DOHH2 (cell line): ENCODE results near the gene PDGFB.

Source experiments
- EZH2phosphoT487 ChIP-seq: fragments of 200-600 bp; sonication (generic); IDR thresholded peaks from 2 replicates; pipeline ENCODE4 v1.6.1; 2017; ENCODE audit warnings: borderline replicate concordance, mild to moderate bottlenecking, antibody characterized with exemption, low read length, moderate library complexity, mixed read lengths
- TF ChIP-seq, protein P1 (sequence below): fragments of 200-600 bp; sonication (generic); IDR thresholded peaks from one replicate; pipeline ENCODE4 v1.5.1; 2014; ENCODE audit warnings: antibody characterized with exemption, mild to moderate bottlenecking, low read depth, low read length; ENCODE audit not compliant: poor library complexity, severe bottlenecking

DNA sequence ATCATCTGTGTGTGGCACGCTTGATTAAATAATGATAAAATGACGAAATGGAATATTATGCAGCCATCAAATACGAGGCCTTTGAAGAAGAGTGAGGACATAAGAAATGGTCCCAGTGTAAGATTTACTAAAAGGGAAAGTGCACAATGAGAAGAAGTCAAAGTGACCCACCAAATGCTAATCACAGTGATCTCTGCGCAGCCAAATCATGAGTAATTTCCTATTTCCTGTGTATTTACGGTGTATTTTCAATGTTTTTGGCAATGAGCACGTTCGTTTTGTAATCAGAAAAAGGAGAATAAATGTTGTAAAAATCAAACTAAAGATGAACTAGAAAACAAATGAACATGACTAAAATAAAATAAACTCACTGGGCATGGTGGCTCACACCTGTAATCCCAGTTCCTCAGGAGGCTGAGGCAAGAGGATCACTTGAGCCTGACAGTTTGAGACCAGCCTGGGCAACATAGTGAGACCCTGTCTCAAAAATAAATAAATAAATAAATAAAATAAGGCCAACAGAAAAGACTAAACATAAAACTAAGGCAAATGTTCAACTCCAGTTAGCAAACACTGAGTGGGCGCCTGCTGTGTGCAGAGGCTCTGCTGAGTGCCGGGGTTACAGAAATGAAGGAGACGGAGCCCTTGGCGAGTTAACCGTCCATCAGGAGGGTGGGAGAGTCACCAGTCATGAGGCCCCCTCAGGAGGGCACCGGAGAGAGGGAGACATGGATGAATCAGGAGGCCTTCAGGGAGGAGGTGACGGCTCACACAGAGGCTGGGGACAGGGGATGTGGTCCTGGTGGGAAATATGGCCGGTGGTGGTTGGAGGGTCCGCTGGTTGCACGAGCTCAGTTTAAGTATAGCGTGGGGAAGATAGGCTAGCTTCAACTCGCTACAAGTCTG, 66.3 kb downstream of the PDGFB start:
- TF ChIP-seq, protein P1, sequence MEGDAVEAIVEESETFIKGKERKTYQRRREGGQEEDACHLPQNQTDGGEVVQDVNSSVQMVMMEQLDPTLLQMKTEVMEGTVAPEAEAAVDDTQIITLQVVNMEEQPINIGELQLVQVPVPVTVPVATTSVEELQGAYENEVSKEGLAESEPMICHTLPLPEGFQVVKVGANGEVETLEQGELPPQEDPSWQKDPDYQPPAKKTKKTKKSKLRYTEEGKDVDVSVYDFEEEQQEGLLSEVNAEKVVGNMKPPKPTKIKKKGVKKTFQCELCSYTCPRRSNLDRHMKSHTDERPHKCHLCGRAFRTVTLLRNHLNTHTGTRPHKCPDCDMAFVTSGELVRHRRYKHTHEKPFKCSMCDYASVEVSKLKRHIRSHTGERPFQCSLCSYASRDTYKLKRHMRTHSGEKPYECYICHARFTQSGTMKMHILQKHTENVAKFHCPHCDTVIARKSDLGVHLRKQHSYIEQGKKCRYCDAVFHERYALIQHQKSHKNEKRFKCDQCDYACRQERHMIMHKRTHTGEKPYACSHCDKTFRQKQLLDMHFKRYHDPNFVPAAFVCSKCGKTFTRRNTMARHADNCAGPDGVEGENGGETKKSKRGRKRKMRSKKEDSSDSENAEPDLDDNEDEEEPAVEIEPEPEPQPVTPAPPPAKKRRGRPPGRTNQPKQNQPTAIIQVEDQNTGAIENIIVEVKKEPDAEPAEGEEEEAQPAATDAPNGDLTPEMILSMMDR = no peak
- TF ChIP-seq EZH2phosphoT487 = no peak
